ENCODE results near the gene DNM1. TPM values are rescaled to one million over a fixed set of nuclear protein-coding genes. Genes with fewer than 3 reads are reported as not detected.

The DNM1 gene
- total and polyA plus RNA-seq, 7 experiments from 2014 or later: 0.24 to 2.0 (median 0.86) TPM; not detected in 1

DNA sequence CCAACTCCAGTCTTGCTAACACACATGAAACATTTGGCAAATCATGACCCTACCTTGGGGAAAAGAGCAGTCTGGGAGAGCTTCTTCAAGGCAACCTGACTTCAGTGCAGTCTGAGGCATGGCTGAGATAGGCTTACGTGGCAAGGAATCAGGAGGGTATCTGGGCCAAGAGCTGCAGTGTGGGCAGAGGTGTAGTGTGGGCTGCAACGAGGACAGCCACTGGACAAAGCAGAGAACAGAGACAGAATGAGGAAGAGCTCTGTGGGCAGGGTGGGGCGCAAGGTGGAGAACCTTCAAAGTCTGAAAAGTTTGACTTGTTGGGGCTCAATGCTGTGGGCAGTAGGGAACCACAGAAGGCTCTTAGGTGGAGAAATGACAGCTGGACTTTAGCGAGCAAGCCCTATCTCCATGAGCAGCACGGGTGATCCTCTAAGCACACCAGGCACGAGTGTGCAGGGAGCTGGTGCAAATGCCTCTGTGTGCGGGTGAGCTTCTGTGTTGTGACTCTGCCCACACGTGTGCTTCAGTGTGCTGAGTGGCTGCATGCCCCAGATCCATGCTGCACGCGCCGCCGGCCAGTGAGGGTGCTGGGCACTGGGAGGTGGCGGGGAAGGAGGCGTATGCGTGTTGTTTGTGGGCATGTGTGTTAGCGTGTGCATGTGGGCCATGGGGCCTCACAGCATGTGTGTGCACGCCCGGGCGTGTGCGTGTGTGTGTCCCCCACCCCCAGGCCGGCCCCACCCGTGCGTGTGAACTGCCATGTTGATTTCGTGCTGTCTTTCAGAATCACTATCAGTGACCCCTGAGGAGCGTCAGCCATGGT lies 49.3 kb downstream of the DNM1 start:
- H3K27me3 ChIP-seq (ENCODE audit: control insufficient read depth in 2 of 2, insufficient read depth in 2 of 2, low read length in 2 of 2): no peaks in the 10 kb centered on the region
- Mint-ChIP-seq H3K9me3 (no peaks in the 10 kb centered on the region), H3K4me1 (peaks cover 6 to 23% (median 16%) of the 10 kb centered on the region in 7 donors), H3K27me3 (peaks cover 0 to 30% (median 0%) of the 10 kb centered on the region in 5 donors), H3K27ac (peak overlapping the region in 2 of 9 donors; percentile 11 to 62), H3K4me3 (peak overlapping the region in 4 of 10 donors; percentile 19 to 79 (median 74)), H3K36me3 (peaks cover 0 to 6% (median 1%) of the 10 kb centered on the region in 5 donors)
- ChIA-PET CTCF (no interaction called here), POLR2A (no interaction called here)
- no peak for ATAC-seq
- no peak overlapping the region for H3K27ac ChIP-seq (ENCODE audit: low read depth, low read length)
- intact Hi-C loops (cut with micrococcal nuclease): loop anchor here in 1 of 2 donors (5.0 kb wide), 1 partner anchor 300 kb away; the partner anchor contains the start of gene SPTAN1
- H3K4me3 ChIP-seq (ENCODE audit: low read length): no peak overlapping the region
- H3K4me1 ChIP-seq (ENCODE audit: control insufficient read depth in 2 of 2, insufficient read depth in 2 of 2, low read length in 2 of 2): peaks cover 7 to 9% of the 10 kb centered on the region in 2 donors
- no peaks in the 10 kb centered on the region for H3K9me3 ChIP-seq (ENCODE audit: control insufficient read depth in 2 of 3, low read length in 3 of 3)
- H3K36me3 ChIP-seq (ENCODE audit: control insufficient read depth in 2 of 3, insufficient read depth in 3 of 3, low read length in 3 of 3): peaks cover 0 to 9% (median 0%) of the 10 kb centered on the region in 3 experiments
- DNase-seq: no peak

- Histone ChIP-seq H3K9me3 (ENCODE audit: control insufficient read depth in 2 of 3, low read length in 3 of 3) (no peaks in the 10 kb centered on the region), H3K27me3 (ENCODE audit: control insufficient read depth in 2 of 2, insufficient read depth in 2 of 2, low read length in 2 of 2) (no peaks in the 10 kb centered on the region), H3K4me1 (ENCODE audit: control insufficient read depth in 2 of 2, insufficient read depth in 2 of 2, low read length in 2 of 2) (peaks cover 7 to 9% of the 10 kb centered on the region in 2 donors), H3K4me3 (ENCODE audit: low read length) (no peak overlapping the region), H3K36me3 (ENCODE audit: control insufficient read depth in 2 of 3, insufficient read depth in 3 of 3, low read length in 3 of 3) (peaks cover 0 to 17% (median 0%) of the 10 kb centered on the region in 3 experiments), H3K27ac (ENCODE audit: low read depth, low read length) (no peak overlapping the region)
- intact Hi-C loops (cut with micrococcal nuclease): loop anchor here in 1 of 2 donors (5.0 kb wide), 1 partner anchor 299 kb away; the partner anchor contains the start of gene SPTAN1
- H3K27ac Mint-ChIP-seq: no peak overlapping the region
- no peaks in the 10 kb centered on the region for H3K9me3 Mint-ChIP-seq
- ChIA-PET POLR2A (no interaction called here), CTCF (interaction anchor here (1.0 kb wide), 1 partner anchor 88 kb away, joined by 5 read pairs; no protein-coding TSS in a partner anchor)
- peaks cover 6 to 23% (median 16%) of the 10 kb centered on the region in 7 donors for H3K4me1 Mint-ChIP-seq
- ATAC-seq (no peak), DNase-seq (no peak)
- H3K36me3 Mint-ChIP-seq: peaks cover 0 to 9% (median 4%) of the 10 kb centered on the region in 5 donors
- peaks cover 0 to 29% (median 0%) of the 10 kb centered on the region in 5 donors for H3K27me3 Mint-ChIP-seq
- peak overlapping the region in 1 of 10 donors; percentile 50 for H3K4me3 Mint-ChIP-seq
These were observed 50.2 kb downstream of the DNM1 start for GRCh38 chr9:128253140-128253990.

- H3K27ac ChIP-seq (ENCODE audit: low read depth, low read length): no peak overlapping the region
- Mint-ChIP-seq H3K4me1 (peaks cover 6 to 23% (median 16%) of the 10 kb centered on the region in 7 donors), H3K9me3 (no peaks in the 10 kb centered on the region), H3K27ac (no peak overlapping the region), H3K4me3 (no peak overlapping the region), H3K27me3 (peaks cover 0 to 24% (median 0%) of the 10 kb centered on the region in 5 donors), H3K36me3 (peaks cover 1 to 13% (median 4%) of the 10 kb centered on the region in 5 donors)
- no peak for DNase-seq
- no peak overlapping the region for H3K4me3 ChIP-seq (ENCODE audit: low read length)
- H3K27me3 ChIP-seq (ENCODE audit: control insufficient read depth in 2 of 2, insufficient read depth in 2 of 2, low read length in 2 of 2): no peaks in the 10 kb centered on the region
- intact Hi-C loops (cut with micrococcal nuclease): loop anchor here in 1 of 2 donors (5.0 kb wide), 1 partner anchor 298 kb away; the partner anchor contains the start of gene SPTAN1
- H3K36me3 ChIP-seq (ENCODE audit: control insufficient read depth in 2 of 3, insufficient read depth in 3 of 3, low read length in 3 of 3): peaks cover 0 to 23% (median 0%) of the 10 kb centered on the region in 3 experiments
- ChIA-PET CTCF (interaction anchor here (1.0 kb wide), 1 partner anchor 87 kb away, joined by 5 read pairs; no protein-coding TSS in a partner anchor), POLR2A (no interaction called here)
- H3K9me3 ChIP-seq (ENCODE audit: control insufficient read depth in 2 of 3, low read length in 3 of 3): no peaks in the 10 kb centered on the region
- peaks cover 7 to 9% of the 10 kb centered on the region in 2 donors for H3K4me1 ChIP-seq (ENCODE audit: control insufficient read depth in 2 of 2, insufficient read depth in 2 of 2, low read length in 2 of 2)
- no peak for ATAC-seq
These were observed 50.8 kb downstream of the DNM1 start for GRCh38 chr9:128253991-128254346.

DNA sequence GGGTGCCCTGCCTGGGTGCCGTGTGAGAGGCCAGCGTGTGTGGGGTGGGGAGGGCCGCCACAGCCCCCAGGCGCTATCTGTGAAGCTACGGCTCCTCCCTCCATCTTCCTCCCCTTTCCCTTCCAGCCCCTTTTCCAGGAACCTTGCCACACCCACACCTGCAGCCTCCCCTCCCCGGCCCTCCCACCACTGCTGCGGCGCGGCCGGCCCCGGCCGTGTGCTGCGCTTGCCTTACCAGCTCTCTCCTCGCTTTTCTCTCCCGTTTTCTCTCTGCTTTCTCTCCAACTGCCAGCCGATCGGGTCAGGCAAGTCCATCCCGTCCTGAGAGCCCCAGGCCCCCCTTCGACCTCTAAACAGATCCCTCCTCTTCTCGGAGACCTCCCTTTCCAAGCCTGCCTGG lies 51.2 kb downstream of the DNM1 start:
- Histone ChIP-seq H3K36me3 (ENCODE audit: control insufficient read depth in 2 of 3, insufficient read depth in 3 of 3, low read length in 3 of 3) (peaks cover 0 to 27% (median 0%) of the 10 kb centered on the region in 3 experiments), H3K9me3 (ENCODE audit: control insufficient read depth in 2 of 3, low read length in 3 of 3) (no peaks in the 10 kb centered on the region), H3K27me3 (ENCODE audit: control insufficient read depth in 2 of 2, insufficient read depth in 2 of 2, low read length in 2 of 2) (no peaks in the 10 kb centered on the region), H3K27ac (ENCODE audit: low read depth, low read length) (no peak overlapping the region), H3K4me1 (ENCODE audit: control insufficient read depth in 2 of 2, insufficient read depth in 2 of 2, low read length in 2 of 2) (peaks cover 7 to 9% of the 10 kb centered on the region in 2 donors), H3K4me3 (ENCODE audit: low read length) (no peak overlapping the region)
- Mint-ChIP-seq H3K4me1 (peaks cover 6 to 23% (median 16%) of the 10 kb centered on the region in 7 donors), H3K27me3 (peaks cover 0 to 24% (median 0%) of the 10 kb centered on the region in 5 donors), H3K9me3 (no peaks in the 10 kb centered on the region), H3K36me3 (peaks cover 1 to 17% (median 6%) of the 10 kb centered on the region in 5 donors), H3K4me3 (no peak overlapping the region), H3K27ac (no peak overlapping the region)
- intact Hi-C loops (cut with micrococcal nuclease): loop anchor here in 1 of 2 donors (5.0 kb wide), 1 partner anchor 298 kb away; the partner anchor contains the start of gene SPTAN1
- DNase-seq (no peak), ATAC-seq (no peak)
- POLR2A ChIA-PET: no interaction called here
- CTCF ChIA-PET: no interaction called here

GRCh38 chr9:128254855-128255759 lies 51.9 kb downstream of the DNM1 start:
- Mint-ChIP-seq H3K4me3 (no peak overlapping the region), H3K36me3 (peaks cover 1 to 20% (median 7%) of the 10 kb centered on the region in 5 donors), H3K27me3 (peaks cover 0 to 17% (median 0%) of the 10 kb centered on the region in 5 donors), H3K27ac (no peak overlapping the region), H3K9me3 (no peaks in the 10 kb centered on the region), H3K4me1 (peaks cover 6 to 16% (median 10%) of the 10 kb centered on the region in 7 donors)
- peaks cover 0 to 35% (median 0%) of the 10 kb centered on the region in 3 experiments for H3K36me3 ChIP-seq (ENCODE audit: control insufficient read depth in 2 of 3, insufficient read depth in 3 of 3, low read length in 3 of 3)
- DNase-seq (peak; percentile 20 to 63 (median 35)), ATAC-seq (no peak)
- H3K4me1 ChIP-seq (ENCODE audit: control insufficient read depth in 2 of 2, insufficient read depth in 2 of 2, low read length in 2 of 2): peaks cover 7 to 9% of the 10 kb centered on the region in 2 donors
- CTCF ChIA-PET: no interaction called here
- no peak overlapping the region for H3K27ac ChIP-seq (ENCODE audit: low read depth, low read length)
- no peaks in the 10 kb centered on the region for H3K9me3 ChIP-seq (ENCODE audit: control insufficient read depth in 2 of 3, low read length in 3 of 3)
- POLR2A ChIA-PET: interaction anchor here (0.6 kb wide), 1 partner anchor 192 kb away, joined by 3 read pairs; no protein-coding TSS in a partner anchor
- intact Hi-C loops (cut with micrococcal nuclease): loop anchor here (1.0 to 5.0 kb wide), 3 partner anchors 20 to 297 kb away; partner anchors contain the start of gene SPTAN1 (in 1 of the 2)
- H3K27me3 ChIP-seq (ENCODE audit: control insufficient read depth in 2 of 2, insufficient read depth in 2 of 2, low read length in 2 of 2): no peaks in the 10 kb centered on the region
- no peak overlapping the region for H3K4me3 ChIP-seq (ENCODE audit: low read length)

Measured in naive thymus-derived CD4-positive, alpha-beta T cell (primary cell).